NCI-H748 (cell line): Measurements from ENCODE around the gene RNF11.

Experiments
- DNase-seq: peaks from one replicate; lab custom pipeline; 2025; ENCODE audit not compliant: unreplicated experiment; lab: John Stamatoyannopoulos, UW

Gene RNF11

DNA sequence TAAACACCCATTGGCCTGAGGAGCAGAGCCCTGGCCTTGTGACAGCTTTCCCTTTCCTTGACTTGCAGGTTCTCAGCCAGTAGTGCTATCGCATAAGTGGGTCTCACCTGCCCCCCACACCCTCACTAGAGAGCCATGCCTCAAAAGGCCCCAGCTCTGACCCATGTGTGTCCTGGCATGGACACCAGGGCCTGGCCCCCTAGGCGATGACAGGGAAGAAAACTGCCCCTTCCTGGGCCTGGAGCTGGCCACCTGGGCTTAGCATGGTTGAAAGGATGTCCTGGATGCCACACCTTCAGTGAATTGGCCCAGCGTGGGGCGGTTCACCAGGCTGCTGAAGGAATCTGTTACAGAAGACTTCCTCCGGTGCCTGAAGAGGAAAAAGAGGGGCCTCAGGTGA is 75.8 kb downstream of the RNF11 start:
- no peak for DNase-seq

DNA sequence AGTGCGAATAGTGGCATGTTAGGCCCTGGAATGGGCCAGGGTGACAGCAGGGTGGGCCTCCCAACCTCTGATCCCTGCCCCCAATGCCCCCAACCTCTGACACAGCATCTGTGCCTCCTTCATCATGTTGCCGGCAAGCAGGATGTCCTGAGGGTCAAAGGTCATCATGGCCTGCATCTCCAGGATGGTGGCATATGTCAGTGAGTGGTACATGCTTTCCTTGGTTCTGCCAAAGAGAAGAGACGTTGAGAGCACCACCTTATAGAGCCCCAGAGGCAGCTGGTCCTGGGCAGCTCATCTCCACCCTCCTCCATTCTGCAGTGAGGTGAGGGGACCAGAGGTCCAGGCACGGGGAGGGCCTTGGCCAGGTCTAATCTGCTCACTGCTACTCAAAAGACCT is 76.6 kb downstream of the RNF11 start:
- DNase-seq = no peak

DNA sequence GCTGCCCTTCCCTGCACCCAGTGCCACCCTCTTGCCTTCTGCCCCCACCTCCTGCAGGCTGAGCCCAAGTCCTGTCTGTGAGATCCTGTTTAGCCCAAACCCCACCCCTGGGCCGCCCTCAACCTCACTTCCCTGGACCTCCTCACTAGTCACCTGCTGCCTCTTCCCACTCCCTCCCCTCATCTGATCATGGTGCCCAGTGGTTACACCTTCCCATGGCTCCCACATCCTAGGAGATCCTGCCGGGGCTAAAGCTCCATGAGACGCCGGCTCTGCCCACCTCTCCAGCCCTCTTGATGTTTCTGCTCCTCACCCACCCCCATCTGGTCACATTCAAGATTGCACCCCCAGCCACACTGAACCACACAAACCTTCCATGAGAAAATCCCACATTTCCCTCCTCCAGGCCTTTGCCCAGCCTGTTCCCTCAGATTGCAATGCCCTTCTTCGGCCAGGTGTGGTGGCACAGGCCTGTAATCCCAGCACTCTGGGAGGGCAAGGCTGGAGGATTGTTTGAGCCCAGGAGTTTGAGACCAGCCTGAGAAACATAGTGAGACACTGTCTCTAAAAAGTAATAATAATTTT is 77.3 kb downstream of the RNF11 start:
- DNase-seq = no peak

DNA sequence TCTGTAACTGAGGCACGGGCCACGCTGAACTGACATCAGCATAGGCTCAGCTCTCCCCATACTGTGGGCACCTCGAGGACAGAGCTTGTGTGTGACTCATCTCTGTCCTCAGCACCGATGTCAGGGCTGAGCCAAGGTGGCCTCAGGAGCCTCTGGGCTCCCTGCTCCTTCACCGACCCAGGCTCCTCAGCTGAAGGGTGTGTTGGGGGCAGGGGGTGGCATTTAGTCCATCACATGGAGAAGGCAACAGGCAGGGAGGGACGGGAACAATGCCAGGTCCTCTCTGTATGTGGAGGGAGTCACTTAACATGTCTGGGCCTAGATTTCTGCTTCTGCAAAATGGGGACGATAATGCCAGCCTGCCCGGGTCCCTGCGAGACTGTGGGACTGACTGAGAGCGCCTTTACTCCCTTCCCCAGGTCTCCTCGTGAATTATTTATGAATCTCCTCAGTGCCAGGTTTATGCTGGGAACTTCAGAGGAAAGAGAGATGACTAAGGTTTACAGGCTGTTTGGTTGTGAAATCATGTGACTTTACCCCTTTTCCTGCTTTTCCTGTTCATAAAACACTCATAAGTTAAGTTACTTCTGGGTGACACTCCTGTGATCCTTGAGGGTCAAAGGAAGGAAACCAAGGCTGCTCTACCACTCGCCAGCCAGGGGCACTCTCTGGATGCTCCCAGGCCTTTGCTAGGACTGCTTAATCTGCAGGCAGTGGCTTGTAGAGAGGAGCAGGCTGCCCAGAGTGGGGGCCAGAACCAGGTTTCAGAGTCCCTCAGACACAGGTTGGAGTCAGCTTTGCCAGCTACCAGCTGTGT is 78.1 kb downstream of the RNF11 start:
- no peak for DNase-seq

DNA sequence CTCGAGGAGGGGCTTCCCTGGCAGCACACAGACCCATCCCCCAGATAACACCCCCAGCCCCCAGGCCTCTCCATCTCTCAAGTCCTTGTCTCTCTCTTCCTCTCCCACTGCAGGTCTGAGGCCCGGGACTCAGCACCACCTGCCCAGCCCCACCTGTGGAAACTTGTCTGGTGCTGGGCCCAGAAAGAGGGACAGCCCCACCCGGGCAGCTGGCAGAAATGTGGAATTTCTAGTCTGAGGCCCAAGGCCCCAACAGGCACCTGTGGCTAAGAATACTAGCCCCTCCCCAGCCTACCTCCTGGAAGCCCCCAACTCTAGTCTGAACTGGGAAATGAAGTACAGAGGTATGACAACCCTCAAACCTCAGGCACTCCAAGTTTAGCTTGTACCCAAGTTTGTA is 78.9 kb downstream of the RNF11 start:
- no peak for DNase-seq

DNA sequence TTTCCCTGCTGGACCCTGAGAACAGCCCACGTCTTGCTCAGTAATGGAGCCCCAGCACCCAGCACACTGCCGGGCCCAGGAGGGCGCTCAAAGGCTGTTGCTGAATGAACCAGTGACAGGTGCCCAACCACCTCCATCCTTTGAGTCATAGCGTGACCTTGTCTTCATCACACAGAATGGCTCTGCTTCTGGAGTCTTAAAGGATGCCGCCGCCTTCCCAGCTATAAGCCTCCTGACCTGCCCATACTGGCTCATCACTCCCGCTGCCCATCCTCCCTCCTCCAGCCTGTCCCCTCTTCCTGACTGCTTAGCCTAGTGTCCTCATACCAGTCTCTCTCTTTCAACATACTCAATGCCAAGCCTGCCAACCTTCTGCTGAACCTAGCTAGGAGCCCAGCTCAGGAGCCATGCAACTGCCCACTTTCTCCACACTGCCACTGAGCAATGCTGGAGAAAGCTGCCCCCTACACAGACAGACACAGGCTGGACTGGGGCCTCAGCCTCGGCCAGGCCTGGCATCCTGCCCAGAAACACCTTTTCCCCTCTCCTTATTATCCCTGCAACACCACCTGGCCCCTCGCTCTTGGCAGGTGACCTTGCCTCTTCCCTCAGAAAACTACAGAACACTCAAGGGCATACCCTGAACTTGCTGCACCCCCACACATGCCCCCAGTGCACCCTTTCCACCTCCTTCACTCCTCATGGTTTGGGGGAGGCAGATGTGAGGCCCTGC is 80.2 kb downstream of the RNF11 start:
- DNase-seq = peak; percentile 57

DNA sequence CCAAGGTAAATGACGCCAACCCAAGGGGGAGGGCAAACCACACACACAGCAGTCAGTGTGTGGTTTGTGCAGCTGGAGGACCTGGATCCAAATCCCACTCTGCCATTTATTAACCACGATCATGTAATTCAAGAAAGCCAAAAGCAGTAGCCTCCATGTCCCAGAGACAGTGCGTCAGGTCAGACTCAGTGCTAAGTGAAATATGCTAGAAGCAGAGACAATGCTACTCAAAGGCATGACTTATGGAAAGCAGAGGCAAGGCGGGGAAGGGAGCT is 80.7 kb downstream of the RNF11 start:
- DNase-seq = no peak

DNA sequence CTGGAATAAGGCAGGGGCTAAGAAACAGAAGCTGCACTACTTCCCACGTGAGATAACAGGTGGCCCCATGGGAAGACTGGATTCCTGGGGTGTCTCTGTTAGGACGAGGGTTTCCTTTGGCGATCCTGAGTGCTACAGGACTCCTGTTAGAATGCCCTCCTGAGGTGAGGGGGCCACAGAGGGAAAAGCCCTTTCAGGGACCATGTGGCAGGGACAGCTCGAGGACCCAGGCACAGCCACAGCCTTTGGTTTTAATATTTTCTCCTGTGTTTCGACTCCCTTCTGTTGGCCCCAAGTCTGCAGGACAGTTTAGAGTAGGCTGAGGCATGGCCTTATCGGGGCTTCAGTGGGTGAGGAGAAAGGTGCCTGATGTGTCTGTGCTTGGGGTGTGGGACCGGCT is 81.7 kb downstream of the RNF11 start:
- no peak for DNase-seq

DNA sequence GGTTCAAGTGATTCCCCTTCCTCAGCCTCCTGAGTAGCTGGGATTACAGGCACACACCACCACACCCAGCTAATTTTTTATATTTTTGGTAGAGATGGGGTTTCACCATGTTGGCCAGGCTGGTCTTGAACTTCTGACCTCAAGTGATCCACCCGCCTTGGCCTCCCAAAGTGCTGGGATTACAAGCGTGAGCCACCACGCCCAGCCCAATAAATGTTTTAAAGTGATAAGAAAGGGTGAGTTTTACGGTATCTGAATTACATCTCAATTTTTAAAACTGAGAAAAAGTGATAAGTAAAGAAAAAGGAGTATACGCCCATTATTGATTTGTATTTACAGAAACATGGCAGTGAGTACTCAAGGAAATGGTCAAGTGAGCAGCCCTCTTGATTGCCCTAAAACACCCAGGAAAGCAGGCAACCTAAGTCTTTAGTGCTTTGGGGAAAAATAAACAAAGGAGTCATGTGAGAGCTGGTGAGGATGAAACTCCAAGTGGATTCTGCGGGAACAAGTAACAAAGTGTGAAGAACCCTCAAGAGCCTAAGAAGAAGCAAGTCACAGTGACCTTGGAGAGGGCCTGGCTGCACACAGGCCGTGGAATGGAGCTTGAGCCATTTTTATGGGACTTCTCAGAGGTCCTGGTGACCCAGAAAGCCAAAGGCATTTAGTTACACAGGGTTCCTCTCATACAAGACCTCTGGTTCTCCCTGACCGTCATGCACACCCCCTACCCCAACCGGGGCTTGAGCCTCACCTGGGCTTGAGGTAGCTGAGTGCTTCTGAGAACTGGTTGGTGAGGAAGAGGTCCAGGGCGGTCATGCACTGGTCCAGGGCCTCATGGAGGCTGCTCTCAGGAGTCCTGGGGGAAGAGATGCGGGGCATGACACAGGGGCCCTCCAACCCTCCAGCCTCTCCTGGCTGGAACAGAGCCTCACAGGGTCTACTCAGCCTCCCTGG is 85.2 kb downstream of the RNF11 start:
- DNase-seq = no peak

DNA sequence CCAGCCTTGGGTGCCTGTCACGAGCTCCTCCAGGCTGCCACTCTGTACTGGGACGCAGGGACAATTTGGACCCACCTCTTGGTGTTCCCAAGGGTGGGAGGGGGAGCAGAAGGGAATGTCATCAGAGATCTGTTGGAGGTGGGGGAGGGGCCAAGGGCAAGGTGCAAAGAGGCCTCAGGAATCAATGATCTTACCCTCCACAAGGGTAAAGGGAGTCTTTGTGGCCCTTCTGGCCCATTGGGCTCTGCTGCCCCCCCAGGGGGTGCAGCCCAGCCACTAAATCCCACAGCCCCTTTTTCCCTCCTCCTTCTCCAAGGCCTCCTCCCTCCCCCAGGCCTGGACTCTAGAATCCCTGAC is 85.8 kb downstream of the RNF11 start:
- no peak for DNase-seq

DNA sequence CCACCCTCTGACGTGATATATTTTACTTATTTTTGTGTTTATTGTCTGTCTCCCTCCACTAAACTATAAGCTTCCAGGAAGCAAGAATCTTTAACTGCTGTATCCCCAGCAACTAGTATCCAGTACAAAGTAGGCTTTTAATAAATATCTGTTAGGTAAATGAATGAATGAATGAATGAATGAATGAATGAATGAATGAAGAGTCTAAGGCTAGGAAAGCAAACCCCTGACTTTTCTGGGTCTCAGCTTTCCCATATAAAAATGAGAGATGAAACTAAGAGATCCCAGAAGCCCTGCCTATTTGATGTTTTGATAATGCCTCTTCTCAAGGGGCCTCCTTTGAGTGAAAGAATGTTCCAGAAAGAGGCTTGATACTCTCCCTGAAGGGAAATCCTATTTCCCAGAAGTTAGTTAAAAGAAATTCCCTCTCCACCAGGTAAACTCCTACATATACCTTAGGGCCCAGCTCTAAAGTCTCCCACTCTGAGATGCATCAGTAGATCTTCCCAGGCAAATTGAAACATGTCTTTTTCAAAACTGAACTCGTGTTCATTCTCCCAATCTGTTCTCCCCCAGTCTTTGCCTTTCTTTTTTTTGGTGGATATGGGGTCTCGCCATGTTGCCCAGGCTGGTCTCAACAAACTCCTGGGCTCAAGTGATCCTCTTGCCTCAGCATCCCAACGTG is 86.5 kb downstream of the RNF11 start:
- DNase-seq = no peak
